Left hindlimb (tissue), 1 donor: ENCODE measurements around the gene PURA.
A peak's percentile ranks its signal among the peaks of the same experiment; 100 is the strongest.
"Not testable (repeated sequence)": the region's sequence is repeated elsewhere in the genome, so short reads cannot be mapped to it uniquely, and the experiment has no call there.

ENCODE experiments used
- DNase-seq: peaks from one replicate; pipeline ENCODE4 v3.0.0-alpha.2; 2018

Gene PURA

DNA sequence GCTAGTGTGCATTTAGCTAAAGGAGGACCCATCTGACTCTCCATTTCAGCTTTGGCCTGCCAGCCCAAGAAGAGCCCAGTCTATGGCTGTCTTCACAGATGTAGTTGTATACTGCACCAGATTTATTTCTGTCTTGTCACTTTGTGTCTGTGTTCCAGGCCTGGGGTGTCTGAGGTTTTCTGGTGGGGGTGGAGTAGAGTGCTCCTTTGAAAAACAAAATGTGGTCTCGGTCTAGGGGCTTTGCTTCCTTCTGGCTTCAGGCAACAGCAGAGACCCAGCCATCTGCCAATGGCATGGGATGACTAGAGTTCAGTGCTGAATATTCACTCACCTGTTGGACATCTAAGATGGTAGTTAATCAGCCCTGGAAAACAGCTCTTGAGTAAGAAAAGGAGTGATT, 22.7 kb downstream of the PURA start:
- DNase-seq = no peak

DNA sequence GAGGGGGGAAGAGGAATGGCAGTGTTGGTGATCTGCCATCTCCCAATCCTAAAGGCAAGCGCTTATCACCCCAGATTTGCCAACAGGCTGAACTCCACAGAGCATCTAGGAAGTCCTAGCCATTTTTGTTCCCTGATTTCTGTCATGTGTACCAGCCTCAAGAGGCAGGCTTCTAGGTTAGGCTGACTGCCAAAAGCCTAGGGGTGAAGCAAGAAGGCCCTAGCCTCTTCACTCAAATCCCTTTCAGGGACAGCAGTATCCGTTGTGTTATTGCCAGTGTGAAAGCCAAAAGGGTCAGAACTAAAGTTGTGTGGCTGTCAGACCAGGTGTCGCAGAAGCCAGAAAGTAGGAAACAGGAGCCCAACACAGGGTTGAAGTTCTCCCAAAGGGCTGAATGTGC, 26.5 kb downstream of the PURA start:
- no peak for DNase-seq

DNA sequence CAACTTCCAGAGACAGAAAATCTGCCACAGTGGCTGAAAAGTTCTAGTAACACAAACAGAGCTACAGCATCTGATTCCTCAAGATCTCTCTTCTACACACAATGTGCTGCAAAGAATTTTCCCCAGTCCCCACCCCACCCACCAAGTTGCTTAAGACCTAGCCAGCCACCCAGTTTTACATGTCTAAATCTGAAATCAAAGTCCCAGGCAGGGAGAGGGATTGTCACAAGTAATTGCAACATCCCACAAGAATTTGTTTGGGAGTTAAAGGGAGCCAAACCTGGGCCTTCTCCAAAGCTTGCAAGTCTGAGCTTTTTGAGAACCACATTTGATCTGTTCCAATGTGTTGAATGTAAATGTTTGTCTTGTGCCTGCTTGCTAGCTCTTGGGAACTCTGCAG, 27.3 kb downstream of the PURA start:
- no peak for DNase-seq

DNA sequence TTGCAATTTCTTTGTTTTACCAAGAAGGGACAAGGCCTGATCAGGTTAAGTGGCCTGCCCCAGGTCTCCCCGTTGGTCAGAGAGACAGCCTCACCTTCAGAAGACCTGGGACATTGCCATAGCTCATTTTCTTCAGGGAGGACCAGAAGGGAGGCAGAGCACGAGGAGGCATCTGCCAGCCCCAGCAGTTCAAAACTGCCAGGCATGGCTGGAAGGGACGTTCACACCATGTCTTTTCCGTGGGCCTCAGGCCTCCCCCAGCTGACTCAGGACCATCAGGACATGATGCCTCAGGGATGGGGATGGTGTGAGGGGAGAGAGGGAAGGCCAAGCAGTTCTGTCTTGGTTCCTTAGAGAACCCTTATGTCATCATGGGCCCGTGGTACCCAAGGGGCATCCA, 28.3 kb downstream of the PURA start:
- DNase-seq = no peak

DNA sequence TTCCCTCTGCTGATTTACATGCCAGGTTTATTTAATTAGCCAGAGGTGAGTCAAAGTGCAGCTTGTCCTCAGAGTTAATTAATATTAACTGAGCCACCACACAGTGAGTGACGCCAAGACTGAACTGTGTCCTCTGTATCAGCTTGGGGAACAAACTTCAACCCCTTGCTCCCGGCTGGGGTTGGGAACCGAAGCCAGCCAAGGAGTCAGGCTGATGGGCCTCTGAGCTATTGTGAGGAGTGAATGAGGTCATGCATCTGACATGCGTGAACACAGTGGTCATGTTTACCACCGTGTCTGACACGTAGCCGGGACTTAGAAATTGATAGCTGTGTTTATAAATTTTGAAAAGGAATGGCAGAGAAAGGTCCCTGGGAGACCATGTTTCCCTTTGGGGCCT, 28.9 kb downstream of the PURA start:
- DNase-seq = no peak

DNA sequence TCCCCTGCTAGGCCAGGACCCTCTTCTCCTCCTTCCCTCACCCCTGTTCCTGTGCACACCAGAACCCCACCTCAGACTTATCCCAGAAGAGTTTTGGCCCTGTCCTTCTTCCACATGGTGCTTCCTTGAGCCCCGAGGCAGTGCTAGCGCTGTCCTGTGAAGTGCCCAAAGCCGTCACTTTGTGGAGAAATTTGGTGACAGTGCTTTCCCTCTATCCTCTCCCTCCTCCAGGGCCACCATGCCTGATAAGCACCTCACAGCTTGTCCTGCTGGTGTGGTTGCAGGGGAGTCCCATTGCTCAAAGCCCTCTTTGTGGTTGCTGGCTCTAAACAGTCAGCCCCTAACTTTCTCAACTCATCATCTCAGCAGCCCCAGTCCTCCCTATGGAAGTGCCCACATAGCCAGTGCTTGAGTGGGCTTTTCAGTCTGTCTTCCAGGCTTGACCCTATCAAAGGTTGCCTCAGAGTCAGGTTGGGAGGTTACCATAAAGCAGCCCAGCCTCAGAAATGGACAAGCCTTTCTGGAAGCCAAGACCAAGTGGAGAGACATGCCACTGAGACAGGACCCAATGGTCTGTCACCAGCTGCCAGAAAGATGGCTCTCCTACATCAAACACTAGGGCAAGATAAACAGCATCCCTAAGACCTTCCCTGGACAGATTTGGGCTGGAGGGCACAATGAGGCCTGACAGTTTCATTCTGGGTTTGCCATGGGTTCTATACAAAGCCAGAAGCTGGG, 29.8 kb downstream of the PURA start:
- no peak for DNase-seq

DNA sequence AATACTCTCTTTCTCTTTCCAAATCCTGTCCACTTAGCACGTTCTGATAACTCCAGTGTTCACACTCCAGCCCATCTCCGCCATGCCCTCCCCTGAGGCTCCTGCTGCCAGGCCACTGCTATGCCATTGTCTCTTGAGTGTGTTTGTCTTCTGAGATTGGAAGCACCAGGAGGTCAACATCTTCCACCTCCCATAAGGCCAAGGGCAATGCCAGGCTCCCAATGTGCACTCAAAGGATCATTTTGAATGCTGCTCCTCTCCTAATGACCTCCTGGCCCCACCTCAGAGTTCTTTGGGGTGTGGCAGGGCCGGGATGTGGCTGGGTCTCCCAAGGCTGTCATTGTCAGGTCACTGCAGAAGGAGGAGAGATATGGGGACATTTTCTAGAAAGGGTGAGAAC, 31.3 kb downstream of the PURA start:
- no peak for DNase-seq

DNA sequence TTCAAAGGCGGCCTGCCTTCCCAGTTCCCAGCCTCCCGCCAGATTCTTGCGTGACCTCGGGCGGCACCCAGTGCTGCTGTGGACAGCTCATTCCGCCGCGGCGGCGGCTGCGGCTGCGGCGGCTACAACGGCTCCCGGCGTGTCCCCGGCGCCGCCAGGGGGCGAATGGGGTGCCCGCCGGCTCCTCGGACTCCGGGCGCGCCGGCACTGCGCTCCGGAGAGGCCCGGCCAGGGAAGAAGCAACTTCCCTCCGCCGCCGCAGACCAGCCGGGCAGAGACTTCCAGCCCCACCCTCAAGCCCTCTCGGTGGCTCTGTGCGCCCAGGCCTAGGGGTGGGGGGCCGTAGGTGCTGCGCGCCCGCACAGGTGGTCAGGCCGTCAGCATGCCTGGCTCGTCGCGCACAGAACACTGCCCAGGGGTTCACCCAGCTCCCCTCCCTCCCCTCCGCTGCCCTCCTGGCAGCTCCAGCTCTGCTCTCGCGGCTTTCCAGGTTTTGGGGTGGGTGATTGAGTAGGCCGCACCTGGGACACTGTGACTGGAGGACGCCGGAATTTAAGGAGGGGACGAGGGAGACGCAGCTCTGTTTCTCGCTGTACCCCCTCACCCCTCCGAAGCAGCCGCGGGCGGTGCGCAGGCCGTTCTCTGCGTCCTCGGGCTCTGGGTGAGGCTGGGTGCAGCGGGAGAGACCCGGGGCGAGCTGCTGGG, 32.1 kb downstream of the PURA start:
- peak; percentile 70 for DNase-seq

DNA sequence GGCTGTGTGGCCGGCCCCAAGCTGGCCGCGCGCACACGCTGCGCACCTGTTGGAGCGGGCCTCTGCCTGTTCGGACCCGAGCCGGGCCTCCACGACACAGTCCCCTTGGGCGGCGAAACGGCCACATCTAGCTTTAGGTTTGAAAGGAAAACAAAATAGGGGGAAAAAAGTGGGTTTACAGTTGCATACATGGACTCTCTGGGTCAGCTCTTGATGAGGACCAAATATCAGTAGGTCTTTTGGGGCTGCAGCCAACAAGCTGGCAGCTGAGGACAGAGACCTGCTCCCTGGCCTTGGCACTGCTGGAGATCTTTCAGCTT, 32.6 kb downstream of the PURA start:
- DNase-seq = no peak

DNA sequence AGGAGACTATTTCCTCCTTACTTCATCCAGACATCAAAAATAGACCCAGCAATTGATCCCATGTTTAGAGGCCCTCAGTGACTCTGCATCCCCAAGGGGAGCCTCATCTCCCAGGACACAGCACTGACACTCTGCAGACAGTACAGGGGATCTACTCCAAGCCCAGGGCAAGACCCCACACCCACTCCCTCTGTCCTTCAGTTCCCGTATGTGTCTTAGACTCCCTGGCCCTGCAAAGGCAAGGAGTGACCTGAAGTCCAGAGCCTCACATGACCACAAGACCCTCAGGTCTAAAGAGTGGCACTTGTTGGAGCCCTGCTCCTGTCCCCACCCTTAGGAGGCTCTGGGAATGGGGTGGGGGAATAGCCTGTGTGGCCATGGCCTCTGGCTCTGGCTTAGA, 33.6 kb downstream of the PURA start:
- DNase-seq = no peak

DNA sequence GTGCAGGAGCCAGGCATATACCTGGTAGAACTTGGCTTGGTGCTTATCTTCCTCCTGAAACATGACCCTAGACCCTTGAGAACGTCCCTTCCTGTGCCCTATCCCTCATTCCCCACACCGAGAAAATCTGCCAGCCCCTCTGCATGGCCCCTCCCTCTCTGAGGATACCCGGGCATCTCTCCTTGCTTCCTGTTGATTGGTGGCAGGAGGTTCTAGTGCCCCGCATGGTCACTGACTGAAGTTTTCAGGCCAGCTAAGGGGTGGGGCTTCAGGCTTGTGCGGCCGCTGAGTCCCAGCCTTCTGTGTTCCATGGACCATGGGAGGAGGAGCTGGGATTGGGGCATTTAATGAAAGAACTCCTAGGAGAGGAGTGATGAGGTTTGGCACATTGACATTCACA, 34.6 kb downstream of the PURA start:
- no peak for DNase-seq

DNA sequence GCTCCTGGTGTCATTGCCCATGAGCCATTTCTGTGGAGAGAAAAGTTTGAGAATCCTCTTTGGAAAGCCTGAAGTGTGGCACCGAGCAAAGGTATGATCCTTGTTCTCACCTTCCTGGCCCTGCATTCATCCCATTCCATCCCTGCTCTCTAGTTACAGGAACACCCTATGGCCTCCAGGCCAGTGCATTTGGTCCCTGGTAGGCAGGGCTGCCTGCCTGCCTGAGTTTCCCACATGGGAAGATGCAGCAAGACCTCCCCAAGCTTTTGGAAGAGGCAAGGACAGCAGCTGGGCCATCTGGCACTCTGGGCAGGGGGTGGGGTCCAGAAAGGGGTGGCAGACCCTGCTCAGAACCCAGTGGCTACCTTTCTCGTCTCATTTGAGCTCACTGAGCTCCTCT, 36.3 kb downstream of the PURA start:
- no peak for DNase-seq

DNA sequence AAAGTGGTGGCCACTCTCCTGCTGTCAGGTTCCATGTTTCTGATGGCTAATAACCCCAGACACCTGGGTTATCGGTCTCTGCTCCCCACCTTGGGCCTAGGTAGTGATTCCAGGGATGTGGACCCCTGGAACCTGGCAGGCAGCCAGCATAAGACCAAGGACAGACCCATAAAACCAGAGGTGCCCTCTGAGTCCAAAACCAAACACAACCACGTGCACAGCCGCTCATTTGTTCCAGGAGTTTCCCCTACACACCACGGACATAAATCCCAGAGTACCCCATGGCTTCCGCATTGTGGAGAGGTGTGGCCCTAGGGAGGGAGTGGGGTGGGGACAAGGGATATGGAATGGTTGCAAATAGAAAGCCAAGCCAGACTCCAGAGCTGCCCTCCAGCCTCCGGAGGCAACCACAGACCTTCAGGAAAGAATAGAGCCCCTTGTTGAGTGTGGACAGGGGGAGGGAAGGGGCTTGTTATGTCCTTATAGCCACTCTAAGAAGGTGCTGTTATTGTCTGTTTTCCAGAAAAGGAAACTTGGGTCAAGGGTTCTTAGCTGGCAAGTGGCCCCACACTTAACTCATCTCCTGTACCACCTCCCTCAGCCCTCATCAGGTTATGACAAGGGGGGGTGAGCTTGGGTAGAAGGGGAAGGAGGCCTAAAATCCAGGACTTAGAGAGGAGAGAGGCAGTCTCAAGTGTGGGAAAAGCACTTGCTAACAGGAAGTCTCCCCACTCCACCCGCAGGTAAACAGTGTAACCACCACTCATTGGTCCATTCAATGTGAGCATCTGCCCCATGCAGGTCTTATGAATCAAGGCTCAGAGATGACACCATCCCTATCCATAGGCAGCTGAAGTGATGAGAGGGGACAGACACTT, 37.5 kb downstream of the PURA start:
- no peak for DNase-seq

DNA sequence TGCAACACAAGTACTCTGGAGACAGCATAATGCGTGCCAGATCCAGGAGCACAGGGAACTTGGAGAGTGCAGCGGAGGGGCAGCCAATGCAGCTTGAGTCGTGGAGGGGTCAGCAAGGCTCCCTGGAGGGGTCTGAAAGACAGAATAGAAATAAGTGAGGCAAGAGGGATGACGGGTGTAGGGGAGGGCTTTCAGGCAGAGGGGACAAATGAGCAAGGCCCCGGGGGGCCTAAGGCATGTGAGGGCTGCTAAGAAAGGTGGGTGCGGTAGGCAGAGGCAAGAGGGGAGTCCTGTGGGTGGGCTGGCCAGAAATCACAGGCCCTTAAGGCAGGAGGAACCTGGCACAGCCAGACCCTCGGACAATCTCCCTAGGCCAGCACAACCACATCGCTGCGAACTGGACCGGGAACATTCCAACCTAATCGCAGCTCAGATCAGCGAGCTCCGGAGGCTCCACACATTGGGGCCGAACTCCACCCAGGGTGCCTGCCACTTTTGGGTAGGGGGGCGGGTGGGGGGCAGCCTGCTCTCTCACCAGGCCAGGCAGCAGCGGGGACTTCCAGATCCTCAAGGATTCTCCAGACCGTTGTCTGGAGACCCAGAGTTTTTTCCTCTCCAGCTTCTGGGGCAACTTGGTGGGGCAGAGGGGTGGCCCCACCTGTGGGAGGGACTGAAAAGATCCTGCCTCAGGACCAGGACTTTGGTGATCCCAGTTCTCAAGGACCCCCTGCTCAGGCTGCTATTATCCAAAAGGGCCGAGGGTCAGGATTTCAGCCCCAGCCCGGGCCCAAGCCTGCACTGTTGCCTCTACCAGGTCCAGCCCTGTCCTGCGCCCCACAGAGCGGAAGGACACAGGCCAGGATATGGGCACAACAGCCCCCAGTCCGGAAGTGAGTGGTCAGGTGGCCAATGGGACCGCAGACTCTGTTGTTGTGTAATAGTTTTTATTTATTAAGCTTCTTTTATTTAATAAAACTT, 38.4 kb downstream of the PURA start:
- DNase-seq = no peak

DNA sequence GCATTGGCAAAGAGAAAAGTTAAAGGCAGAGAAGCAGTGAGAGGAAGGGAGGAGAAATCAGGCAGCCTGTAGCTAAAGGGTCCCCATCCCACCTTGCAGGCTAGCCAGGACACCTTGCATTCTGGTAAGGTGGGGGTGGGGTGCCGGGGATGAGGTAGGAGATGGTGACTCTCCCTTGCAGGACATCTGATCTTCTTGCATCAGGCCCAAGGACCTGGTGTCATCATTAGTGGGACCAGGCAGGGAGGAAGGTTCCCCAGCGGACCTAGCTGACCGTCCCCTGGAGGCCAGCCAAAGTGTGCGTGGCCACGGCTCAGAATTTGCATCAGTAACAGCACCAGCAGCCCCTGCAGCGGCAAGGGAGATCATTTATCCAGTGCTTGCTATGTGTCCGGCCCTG, 39.3 kb downstream of the PURA start:
- DNase-seq = no peak

DNA sequence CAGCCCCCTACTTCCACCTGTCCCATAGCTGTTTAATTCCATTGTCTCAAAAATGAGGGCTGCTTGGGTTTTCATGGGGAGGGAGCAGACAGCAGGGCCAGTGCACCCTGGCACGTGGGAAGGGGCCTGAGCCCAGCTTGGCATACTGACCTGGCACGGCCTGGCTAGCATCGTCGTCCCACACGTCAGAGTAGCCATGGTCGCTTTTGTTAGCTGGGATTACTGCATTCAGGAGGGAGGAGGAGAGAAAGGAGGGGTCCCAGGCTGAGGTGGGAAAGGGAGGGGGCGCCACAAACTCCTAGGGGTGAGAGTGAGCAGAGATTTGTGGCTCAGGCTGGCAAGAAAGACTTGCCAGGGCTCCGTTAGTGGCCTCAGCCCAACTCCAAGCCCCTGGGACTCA, 40.0 kb downstream of the PURA start:
- no peak for DNase-seq

DNA sequence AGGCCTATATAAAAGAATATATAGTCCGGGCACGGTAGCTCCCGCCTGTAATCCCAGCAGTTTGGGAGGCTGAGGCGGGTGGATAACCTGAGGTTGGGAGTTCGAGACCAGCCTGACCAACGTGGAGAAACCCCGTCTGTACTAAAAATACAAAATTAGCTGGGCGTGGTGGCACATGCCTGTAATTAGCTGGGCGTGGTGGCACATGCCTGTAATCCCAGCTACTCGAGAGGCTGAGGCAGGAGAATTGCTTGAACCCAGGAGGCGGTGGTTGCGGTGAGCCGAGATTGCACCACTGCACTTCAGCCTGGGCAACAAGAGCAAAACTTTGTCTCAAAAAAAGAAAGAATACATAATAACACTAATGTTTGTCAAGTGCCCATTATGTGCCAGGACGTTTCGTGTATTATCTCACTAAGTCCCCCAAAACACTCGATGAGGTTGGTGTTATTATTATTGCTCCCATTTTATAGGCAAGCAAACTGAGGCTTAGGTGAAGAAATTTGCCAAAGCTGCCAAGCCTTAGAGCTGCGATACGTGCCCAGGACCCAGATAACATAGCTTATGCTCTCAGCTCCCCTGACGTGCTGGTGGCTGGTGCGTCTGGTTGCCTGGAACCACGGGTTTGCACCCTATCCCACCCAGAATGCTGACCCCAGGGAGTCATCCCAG, 40.9 kb downstream of the PURA start:
- not testable (repeated sequence) for DNase-seq

DNA sequence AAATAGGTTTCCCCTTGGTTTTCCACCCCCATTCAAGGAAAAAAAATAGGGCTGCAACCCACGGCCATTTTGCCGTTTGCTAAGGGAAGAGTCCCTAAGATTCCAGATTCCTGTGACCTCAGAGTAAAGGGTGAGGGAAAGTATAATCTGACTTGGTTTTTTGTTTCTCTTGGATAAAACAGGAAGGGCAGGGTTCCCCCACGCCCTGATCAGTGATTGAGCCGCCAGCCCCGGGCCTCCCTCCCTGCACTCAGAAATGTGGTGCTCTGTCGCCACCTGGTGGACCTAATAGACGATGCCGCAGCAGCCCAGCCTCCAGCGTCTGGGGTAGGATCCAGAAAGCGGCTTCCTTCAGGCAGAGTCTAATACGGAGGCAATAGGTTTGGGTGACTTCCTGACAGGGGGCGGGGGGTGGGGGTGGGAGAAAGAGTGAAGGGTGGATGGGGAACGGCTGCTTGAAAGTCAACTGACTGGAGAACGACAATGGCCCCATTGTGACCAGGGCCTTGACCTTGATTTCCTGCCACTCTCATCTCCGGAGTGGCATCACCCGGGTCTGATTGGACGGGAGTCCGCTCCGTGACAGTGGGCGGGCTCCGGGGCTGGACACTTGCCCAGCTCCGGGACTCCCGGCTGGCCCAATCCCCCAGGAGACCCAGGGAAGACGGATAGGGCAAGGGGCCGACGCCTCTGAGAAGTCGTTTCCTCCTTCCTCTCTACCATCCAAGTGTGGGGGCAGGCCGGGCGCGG, 43.3 kb downstream of the PURA start:
- DNase-seq = peak; percentile 89

DNA sequence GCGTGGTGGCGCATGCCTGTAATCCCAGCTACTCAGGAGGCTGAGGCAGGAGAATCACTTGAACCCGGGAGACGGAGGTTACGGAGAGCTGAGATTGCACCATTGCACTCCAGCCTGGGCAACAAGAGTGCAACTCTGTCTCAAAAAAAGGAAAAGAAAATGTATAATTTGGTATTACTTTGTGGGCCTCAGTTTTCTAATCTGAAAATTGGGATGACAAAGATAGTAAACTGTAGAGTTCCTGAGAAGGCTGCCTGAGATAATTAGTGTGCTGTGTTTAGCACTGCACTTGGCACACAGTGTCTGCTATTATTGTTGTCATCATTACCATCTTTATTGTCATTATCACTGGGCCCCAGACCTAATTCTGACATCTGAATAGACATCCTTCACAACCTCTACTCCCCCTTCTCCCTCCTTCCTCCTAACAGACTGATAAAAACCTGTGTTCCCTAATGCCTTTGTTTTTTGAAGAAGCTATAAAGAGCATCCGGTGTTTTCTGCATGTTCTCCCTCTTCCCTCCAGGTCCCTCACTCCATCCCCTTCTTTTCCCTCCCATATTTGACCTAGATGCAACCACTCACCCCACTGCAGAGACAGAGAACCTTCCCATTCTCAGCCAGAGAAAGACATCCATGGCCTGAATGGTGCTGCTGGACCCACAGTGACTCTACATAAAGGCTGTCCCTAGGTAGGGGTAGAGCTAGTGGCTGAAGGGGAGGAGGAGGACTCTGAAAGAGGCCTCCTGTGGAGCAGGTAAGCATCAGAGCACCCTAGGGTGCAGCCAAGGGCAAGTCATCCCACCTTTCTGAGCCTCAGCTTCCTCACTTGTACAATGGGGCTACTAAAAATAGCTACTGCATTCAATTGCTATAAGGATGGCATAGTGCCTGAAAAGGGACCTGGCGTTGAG, 45.4 kb downstream of the PURA start:
- DNase-seq = no peak

DNA sequence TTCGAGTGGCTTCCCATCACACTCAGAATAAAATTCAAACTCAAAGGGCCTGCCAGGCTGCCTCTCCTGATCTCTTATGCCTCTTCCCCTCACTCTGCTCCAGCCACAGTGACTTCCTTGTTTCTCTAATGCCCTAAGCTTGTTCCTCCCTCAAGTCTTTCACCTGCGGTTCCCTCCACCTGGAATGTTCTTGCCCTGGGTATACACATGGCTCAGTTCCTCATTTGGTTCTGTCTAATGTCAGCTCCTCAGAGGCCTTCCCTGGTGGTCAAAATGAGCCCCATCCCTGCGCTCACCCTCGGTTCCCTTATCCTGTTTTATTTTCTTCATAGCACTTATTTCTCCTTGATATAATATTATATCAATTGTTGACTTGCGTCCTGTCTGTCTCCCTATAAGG, 48.4 kb downstream of the PURA start:
- no peak for DNase-seq
